Amygdala (tissue), 56 donors: Measurements from ENCODE around the gene PSMD13.
"Not testable (repeated sequence)": the region's sequence is repeated elsewhere in the genome, so short reads cannot be mapped to it uniquely, and the experiment has no call there.

ENCODE experiments used
- DNase-seq, 56 donors: peaks; one replicate each; lab custom pipeline; 2025; lab: John Stamatoyannopoulos, UW

PSMD13 gene

GRCh38 chr11:285021-285893 lies 48.5 kb downstream of the PSMD13 start:
- DNase-seq: no peak

- no peak for DNase-seq
Measured at GRCh38 chr11:285894-286220, 49.1 kb downstream of the PSMD13 start.

GRCh38 chr11:286977-287820 lies 50.4 kb downstream of the PSMD13 start:
- DNase-seq: not testable (repeated sequence)

GRCh38 chr11:287821-288477 lies 51.2 kb downstream of the PSMD13 start:
- no peak for DNase-seq

- DNase-seq: peak in 3 of 56 donors; percentile 34 to 50 (median 38)
Measured at GRCh38 chr11:288478-289397, 52.0 kb downstream of the PSMD13 start, which contains the start of gene PGGHG. TSS of gene PGGHG (plus strand) at chr11:289126. CDS start at chr11:289817, 691 bp downstream.

- no peak for DNase-seq
Measured at GRCh38 chr11:289398-289711, 52.6 kb downstream of the PSMD13 start.

GRCh38 chr11:289712-290620 lies 53.2 kb downstream of the PSMD13 start:
- no peak for DNase-seq

GRCh38 chr11:290621-291231 lies 54.0 kb downstream of the PSMD13 start:
- no peak for DNase-seq

GRCh38 chr11:291281-292210 lies 54.8 kb downstream of the PSMD13 start:
- DNase-seq: no peak

- DNase-seq: no peak
Measured at GRCh38 chr11:292211-293121, 55.7 kb downstream of the PSMD13 start.

- DNase-seq: no peak
Measured at GRCh38 chr11:293271-293851, 56.6 kb downstream of the PSMD13 start.

- DNase-seq: no peak
Measured at GRCh38 chr11:293852-294661, 57.3 kb downstream of the PSMD13 start.

- DNase-seq: no peak
Measured at GRCh38 chr11:294780-295179, 58.0 kb downstream of the PSMD13 start.

- DNase-seq: no peak
Measured at GRCh38 chr11:295351-296170, 58.8 kb downstream of the PSMD13 start.
